ENCODE data around the gene C22orf31.

The C22orf31 gene

GRCh38 chr22:29018293-29019189 lies 43.1 kb downstream of the C22orf31 start:
- TF ChIP-seq CTCF (conservative IDR thresholded peaks at IDR 0.05; ENCODE audit: control insufficient read depth, insufficient read depth, low read depth, low read length): no peak
- H3K4me3 ChIP-seq (ENCODE audit: control insufficient read depth, low read depth, low read length): no peak overlapping the region
- DNase-seq (ENCODE audit: low read depth): no peak

GRCh38 chr22:29016067-29016938 lies 45.3 kb downstream of the C22orf31 start:
- TF ChIP-seq CTCF (conservative IDR thresholded peaks at IDR 0.05; ENCODE audit: control insufficient read depth, insufficient read depth, low read depth, low read length): no peak
- no peak for DNase-seq (ENCODE audit: low read depth)
- no peak overlapping the region for H3K4me3 ChIP-seq (ENCODE audit: control insufficient read depth, low read depth, low read length)

GRCh38 chr22:29014773-29015172 lies 46.9 kb downstream of the C22orf31 start:
- DNase-seq (ENCODE audit: low read depth): no peak
- no peak for TF ChIP-seq CTCF (conservative IDR thresholded peaks at IDR 0.05; ENCODE audit: control insufficient read depth, insufficient read depth, low read depth, low read length)
- H3K4me3 ChIP-seq (ENCODE audit: control insufficient read depth, low read depth, low read length): no peak overlapping the region

GRCh38 chr22:29014293-29014692 lies 47.3 kb downstream of the C22orf31 start:
- TF ChIP-seq CTCF (conservative IDR thresholded peaks at IDR 0.05; ENCODE audit: control insufficient read depth, insufficient read depth, low read depth, low read length): no peak
- no peak for DNase-seq (ENCODE audit: low read depth)
- H3K4me3 ChIP-seq (ENCODE audit: control insufficient read depth, low read depth, low read length): no peak overlapping the region

GRCh38 chr22:29012952-29013351 lies 48.7 kb downstream of the C22orf31 start:
- DNase-seq (ENCODE audit: low read depth): no peak
- no peak for TF ChIP-seq CTCF (conservative IDR thresholded peaks at IDR 0.05; ENCODE audit: control insufficient read depth, insufficient read depth, low read depth, low read length)

GRCh38 chr22:29012101-29012433 lies 49.6 kb downstream of the C22orf31 start:
- no peak overlapping the region for H3K4me3 ChIP-seq (ENCODE audit: control insufficient read depth, low read depth, low read length)
- TF ChIP-seq CTCF (conservative IDR thresholded peaks at IDR 0.05; ENCODE audit: control insufficient read depth, insufficient read depth, low read depth, low read length): no peak
- no peak for DNase-seq (ENCODE audit: low read depth)

More at GRCh38 chr22:29012952-29013351, 48.7 kb downstream of the C22orf31 start:
- H3K4me3 ChIP-seq (ENCODE audit: control insufficient read depth, low read depth, low read length): no peak overlapping the region
